ENCODE measurements around the gene PDE8B.
"Not testable (repeated sequence)": the region's sequence is repeated elsewhere in the genome, so short reads cannot be mapped to it uniquely, and the experiment has no call there.

Gene PDE8B

DNA sequence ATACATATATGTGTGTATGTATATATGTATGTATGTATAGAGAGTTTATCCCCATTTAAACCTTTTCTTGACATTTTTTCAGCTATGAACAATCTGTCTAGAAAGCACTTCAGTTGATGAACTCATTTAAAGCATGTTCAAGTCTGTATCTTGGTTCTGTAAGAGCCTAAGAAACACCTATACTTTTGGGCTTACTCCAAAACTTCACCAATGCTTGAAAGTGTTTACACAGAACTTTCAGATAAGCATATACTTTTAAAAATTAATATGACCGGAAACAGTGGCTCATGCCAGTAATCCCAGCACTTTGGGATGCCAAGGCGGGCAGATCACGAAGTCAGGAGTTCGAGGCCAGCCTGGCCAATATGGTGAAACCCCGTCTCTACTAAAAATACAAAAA is 250.8 kb downstream of the PDE8B start:
- DNase-seq, result no peak

DNA sequence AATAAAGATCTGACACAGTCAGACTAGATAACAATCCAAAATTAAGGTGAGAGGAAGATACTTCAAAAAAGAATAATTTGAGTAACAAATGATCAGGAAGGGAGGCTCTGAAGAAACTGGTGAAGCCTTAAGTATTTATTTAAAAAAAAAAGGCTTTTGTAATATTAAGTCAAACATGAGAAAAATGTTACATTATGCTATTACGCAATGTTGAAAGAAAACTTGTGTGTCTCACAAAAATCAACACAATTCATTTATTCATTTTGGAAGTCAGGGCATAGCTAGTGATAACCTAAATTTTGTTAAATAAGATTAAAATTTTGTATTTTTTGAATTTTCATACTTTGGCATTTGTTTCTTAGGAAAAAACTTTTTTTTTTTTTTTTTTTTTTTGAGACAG is 253.4 kb downstream of the PDE8B start:
- no peak for DNase-seq

DNA sequence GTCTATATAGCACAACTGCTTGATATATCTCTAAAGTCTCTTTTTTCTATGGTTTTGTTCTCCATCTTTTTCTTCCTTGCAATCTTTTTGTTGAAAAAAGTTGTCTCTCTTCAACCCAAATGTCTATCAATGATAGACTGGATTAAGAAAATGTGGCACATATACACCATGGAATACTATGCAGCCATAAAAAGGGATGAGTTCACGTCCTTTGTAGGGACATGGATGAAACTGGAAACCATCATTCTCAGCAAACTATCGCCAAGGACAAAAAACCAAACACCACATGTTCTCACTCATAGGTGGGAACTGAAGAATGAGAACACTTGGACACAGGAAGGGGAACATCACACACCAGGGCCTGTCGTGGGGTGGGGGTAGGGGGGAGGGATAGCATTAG is 258.4 kb downstream of the PDE8B start:
- not testable (repeated sequence) for DNase-seq

DNA sequence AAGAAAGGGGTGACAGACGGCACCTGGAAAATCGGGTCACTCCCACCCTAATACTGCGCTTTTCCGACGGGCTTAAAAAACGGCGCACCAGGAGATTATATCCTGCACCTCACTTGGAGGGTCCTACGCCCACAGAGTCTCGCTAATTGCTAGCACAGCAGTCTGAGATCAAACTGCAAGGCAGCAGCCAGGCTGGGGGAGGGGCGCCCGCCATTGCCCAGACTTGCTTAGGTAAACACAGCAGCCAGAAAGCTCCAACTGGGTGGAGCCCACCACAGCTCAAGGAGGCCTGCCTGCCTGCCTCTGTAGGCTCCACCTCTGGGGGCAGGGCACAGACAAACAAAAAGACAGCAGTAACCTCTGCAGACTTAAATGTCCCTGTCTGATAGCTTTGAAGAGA is 264.6 kb downstream of the PDE8B start:
- DNase-seq, result not testable (repeated sequence)
